GM23338 (cell line): ENCODE measurements around the gene SSH2.

ENCODE experiments used
- CREB1 ChIP-seq: fragments of 250-450 bp; sonication (Bioruptor Pico); IDR thresholded peaks from 2 replicates; pipeline ENCODE4 v1.5.0; 2020; ENCODE audit warnings: low read depth, mild to moderate bottlenecking, moderate library complexity
- EZH2 ChIP-seq: fragments of 200-600 bp; sonication (generic); IDR thresholded peaks from one replicate; pipeline ENCODE4 v1.8.0; 2017; ENCODE audit warnings: antibody characterized with exemption, mild to moderate bottlenecking, low read depth; ENCODE audit not compliant: unreplicated experiment
- EZH2phosphoT487 ChIP-seq: fragments of 200-600 bp; sonication (generic); IDR thresholded peaks from one replicate; pipeline ENCODE4 v1.8.1; 2018; ENCODE audit warnings: antibody characterized with exemption; ENCODE audit not compliant: unreplicated experiment
- POLR2AphosphoS5 ChIP-seq: IDR thresholded peaks from 2 replicates; pipeline ENCODE4 v1.6.1; 2016; ENCODE audit warnings: antibody characterized with exemption, low read depth
- TF ChIP-seq, protein P1 (sequence below), 2 experiments: fragments of 200-600 bp in 1 of 2; sonication (generic) in 1 of 2; conservative IDR thresholded peaks; 2 replicates each; pipeline versions ENCODE4 v1.5.1 to v1.6.1; 2016 to 2017; ENCODE audit warnings: antibody characterized with exemption in 2 of 2, low read depth in 2 of 2, mild to moderate bottlenecking in 2 of 2, moderate library complexity in 1 of 2
- TF ChIP-seq, protein P2 (sequence below): fragments of 250-450 bp; sonication (Bioruptor Pico); IDR thresholded peaks from 2 replicates; pipeline ENCODE4 v1.5.0; 2020; ENCODE audit warnings: mild to moderate bottlenecking, moderate library complexity

DNA sequence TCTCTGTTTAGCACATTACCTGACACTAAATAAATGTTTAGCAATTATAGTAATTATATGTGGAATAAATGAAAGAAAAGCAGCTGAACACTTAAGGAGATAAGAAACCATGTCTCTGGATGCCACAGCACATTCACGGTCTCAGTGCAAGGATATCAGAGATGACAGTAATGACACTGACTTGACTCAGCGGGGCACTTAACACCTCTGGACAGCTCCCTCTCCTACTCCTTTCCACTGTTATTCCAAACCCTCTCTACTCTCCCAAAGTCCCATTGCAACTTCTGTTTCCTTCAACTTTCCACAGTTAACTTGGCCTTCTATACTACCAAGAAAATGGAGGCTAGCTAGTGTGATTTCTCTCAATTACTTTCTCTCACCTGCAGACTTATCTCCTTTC is 214.3 kb downstream of the SSH2 start:
- TF ChIP-seq, protein P1, sequence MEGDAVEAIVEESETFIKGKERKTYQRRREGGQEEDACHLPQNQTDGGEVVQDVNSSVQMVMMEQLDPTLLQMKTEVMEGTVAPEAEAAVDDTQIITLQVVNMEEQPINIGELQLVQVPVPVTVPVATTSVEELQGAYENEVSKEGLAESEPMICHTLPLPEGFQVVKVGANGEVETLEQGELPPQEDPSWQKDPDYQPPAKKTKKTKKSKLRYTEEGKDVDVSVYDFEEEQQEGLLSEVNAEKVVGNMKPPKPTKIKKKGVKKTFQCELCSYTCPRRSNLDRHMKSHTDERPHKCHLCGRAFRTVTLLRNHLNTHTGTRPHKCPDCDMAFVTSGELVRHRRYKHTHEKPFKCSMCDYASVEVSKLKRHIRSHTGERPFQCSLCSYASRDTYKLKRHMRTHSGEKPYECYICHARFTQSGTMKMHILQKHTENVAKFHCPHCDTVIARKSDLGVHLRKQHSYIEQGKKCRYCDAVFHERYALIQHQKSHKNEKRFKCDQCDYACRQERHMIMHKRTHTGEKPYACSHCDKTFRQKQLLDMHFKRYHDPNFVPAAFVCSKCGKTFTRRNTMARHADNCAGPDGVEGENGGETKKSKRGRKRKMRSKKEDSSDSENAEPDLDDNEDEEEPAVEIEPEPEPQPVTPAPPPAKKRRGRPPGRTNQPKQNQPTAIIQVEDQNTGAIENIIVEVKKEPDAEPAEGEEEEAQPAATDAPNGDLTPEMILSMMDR (conservative IDR thresholded peaks at IDR 0.05; ENCODE audit: low read depth in 2 of 2) = no peak
- TF ChIP-seq EZH2 (no peak), POLR2AphosphoS5 (no peak), CREB1 (CRISPR knock-in tag) (no peak), EZH2phosphoT487 (no peak)
- TF ChIP-seq, protein P2, sequence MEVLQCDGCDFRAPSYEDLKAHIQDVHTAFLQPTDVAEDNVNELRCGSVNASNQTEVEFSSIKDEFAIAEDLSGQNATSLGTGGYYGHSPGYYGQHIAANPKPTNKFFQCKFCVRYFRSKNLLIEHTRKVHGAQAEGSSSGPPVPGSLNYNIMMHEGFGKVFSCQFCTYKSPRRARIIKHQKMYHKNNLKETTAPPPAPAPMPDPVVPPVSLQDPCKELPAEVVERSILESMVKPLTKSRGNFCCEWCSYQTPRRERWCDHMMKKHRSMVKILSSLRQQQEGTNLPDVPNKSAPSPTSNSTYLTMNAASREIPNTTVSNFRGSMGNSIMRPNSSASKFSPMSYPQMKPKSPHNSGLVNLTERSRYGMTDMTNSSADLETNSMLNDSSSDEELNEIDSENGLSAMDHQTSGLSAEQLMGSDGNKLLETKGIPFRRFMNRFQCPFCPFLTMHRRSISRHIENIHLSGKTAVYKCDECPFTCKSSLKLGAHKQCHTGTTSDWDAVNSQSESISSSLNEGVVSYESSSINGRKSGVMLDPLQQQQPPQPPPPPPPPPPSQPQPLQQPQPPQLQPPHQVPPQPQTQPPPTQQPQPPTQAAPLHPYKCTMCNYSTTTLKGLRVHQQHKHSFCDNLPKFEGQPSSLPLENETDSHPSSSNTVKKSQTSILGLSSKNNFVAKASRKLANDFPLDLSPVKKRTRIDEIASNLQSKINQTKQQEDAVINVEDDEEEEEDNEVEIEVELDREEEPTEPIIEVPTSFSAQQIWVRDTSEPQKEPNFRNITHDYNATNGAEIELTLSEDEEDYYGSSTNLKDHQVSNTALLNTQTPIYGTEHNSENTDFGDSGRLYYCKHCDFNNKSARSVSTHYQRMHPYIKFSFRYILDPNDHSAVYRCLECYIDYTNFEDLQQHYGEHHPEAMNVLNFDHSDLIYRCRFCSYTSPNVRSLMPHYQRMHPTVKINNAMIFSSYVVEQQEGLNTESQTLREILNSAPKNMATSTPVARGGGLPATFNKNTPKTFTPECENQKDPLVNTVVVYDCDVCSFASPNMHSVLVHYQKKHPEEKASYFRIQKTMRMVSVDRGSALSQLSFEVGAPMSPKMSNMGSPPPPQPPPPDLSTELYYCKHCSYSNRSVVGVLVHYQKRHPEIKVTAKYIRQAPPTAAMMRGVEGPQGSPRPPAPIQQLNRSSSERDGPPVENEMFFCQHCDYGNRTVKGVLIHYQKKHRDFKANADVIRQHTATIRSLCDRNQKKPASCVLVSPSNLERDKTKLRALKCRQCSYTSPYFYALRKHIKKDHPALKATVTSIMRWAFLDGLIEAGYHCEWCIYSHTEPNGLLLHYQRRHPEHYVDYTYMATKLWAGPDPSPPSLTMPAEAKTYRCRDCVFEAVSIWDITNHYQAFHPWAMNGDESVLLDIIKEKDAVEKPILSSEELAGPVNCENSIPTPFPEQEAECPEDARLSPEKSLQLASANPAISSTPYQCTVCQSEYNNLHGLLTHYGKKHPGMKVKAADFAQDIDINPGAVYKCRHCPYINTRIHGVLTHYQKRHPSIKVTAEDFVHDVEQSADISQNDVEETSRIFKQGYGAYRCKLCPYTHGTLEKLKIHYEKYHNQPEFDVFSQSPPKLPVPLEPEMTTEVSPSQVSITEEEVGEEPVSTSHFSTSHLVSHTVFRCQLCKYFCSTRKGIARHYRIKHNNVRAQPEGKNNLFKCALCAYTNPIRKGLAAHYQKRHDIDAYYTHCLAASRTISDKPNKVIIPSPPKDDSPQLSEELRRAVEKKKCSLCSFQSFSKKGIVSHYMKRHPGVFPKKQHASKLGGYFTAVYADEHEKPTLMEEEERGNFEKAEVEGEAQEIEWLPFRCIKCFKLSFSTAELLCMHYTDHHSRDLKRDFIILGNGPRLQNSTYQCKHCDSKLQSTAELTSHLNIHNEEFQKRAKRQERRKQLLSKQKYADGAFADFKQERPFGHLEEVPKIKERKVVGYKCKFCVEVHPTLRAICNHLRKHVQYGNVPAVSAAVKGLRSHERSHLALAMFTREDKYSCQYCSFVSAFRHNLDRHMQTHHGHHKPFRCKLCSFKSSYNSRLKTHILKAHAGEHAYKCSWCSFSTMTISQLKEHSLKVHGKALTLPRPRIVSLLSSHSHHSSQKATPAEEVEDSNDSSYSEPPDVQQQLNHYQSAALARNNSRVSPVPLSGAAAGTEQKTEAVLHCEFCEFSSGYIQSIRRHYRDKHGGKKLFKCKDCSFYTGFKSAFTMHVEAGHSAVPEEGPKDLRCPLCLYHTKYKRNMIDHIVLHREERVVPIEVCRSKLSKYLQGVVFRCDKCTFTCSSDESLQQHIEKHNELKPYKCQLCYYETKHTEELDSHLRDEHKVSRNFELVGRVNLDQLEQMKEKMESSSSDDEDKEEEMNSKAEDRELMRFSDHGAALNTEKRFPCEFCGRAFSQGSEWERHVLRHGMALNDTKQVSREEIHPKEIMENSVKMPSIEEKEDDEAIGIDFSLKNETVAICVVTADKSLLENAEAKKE = no peak
